SK-N-DZ (cell line): Measurements from ENCODE around the gene KCNQ1.

Experiments used
- DNase-seq: peaks from one replicate; pipeline ENCODE4 v3.0.0-alpha.2; 2015; ENCODE audit warnings: low spot score

KCNQ1 gene

GRCh38 chr11:2459796-2460531 lies 15.2 kb downstream of the KCNQ1 start:
- no peak for DNase-seq

- no peak for DNase-seq
These were observed 15.9 kb downstream of the KCNQ1 start for GRCh38 chr11:2460540-2461252.

GRCh38 chr11:2461253-2461955 lies 16.6 kb downstream of the KCNQ1 start:
- DNase-seq, result no peak

GRCh38 chr11:2461956-2462542 lies 17.2 kb downstream of the KCNQ1 start:
- no peak for DNase-seq

GRCh38 chr11:2462543-2462985 lies 17.8 kb downstream of the KCNQ1 start:
- no peak for DNase-seq

GRCh38 chr11:2462986-2463765 lies 18.4 kb downstream of the KCNQ1 start:
- DNase-seq, result no peak

GRCh38 chr11:2463766-2464277 lies 19.0 kb downstream of the KCNQ1 start:
- no peak for DNase-seq

GRCh38 chr11:2464451-2465165 lies 19.8 kb downstream of the KCNQ1 start:
- DNase-seq, result no peak

GRCh38 chr11:2465202-2466068 lies 20.6 kb downstream of the KCNQ1 start:
- no peak for DNase-seq

GRCh38 chr11:2466069-2466801 lies 21.4 kb downstream of the KCNQ1 start:
- DNase-seq, result no peak

GRCh38 chr11:2466869-2467694 lies 22.3 kb downstream of the KCNQ1 start:
- DNase-seq, result no peak

GRCh38 chr11:2467695-2468055 lies 22.9 kb downstream of the KCNQ1 start:
- DNase-seq, result no peak

GRCh38 chr11:2468363-2469235 lies 23.8 kb downstream of the KCNQ1 start:
- DNase-seq, result no peak

- DNase-seq, result no peak
These were observed 25.7 kb downstream of the KCNQ1 start for GRCh38 chr11:2470495-2470894.

- DNase-seq, result no peak
These were observed 26.4 kb downstream of the KCNQ1 start for GRCh38 chr11:2471048-2471803.

GRCh38 chr11:2471804-2472096 lies 26.9 kb downstream of the KCNQ1 start:
- no peak for DNase-seq
